IPS-11a (cell line): ENCODE measurements around the gene MICALL1.
"Not testable (repeated sequence)": the region's sequence is repeated elsewhere in the genome, so short reads cannot be mapped to it uniquely, and the experiment has no call there.

Experiments used
- H3K4me3 ChIP-seq: one replicate; pipeline ENCODE4 v1.5.1; 2013; ENCODE audit warnings: low read depth, low read length, control low read depth

MICALL1 gene

DNA sequence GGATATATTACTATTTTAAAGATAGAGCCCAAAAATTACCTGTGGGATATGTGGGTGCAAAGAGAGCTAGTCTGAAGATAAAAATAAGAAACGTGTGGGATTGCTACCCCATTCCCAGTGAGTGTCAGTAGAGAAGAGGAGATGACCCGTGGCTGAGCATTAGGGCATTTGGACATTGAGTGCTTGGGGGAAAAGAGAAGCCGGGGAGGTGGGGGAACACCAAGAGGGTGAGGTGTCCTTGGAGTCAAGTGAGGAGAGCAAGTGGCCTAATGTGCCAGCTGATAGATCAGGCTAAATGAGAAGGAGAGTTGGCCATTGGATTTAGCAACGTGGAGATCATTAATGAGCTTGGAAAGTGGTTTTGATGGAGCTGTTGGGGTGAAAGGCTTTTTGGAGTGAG, 48.6 kb downstream of the MICALL1 start:
- H3K4me3 ChIP-seq = peak overlapping the region; percentile 8

GRCh38 chr22:37955825-37956397, 49.8 kb downstream of the MICALL1 start:
- not testable (repeated sequence) for H3K4me3 ChIP-seq

DNA sequence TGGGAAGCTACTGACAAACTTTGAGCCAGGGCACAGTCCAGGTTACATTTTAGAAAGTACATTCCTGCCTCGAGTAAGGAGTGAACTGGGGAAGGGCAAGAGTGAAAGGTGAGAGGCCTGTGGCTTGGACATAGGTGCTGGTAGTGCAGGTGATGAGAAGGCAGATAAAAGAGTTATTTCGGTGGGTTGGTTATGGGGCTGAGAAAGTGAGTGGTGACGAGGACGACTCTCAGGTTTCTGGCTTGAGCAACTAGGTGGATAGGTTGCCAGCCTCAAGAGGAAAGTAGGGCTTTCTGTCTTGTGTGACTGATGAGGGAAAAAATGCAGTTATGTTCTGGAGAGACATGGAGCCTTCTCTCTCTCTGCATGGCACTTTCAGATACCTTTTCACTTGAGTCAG, 51.1 kb downstream of the MICALL1 start:
- no peak overlapping the region for H3K4me3 ChIP-seq

GRCh38 chr22:37959231-37959825, 53.2 kb downstream of the MICALL1 start:
- no peak overlapping the region for H3K4me3 ChIP-seq

GRCh38 chr22:37961062-37961461, 55.0 kb downstream of the MICALL1 start:
- H3K4me3 ChIP-seq = no peak overlapping the region

GRCh38 chr22:37965940-37966664, 60.0 kb downstream of the MICALL1 start:
- H3K4me3 ChIP-seq = no peak overlapping the region

GRCh38 chr22:37967147-37967546, 61.0 kb downstream of the MICALL1 start:
- H3K4me3 ChIP-seq = no peak overlapping the region

DNA sequence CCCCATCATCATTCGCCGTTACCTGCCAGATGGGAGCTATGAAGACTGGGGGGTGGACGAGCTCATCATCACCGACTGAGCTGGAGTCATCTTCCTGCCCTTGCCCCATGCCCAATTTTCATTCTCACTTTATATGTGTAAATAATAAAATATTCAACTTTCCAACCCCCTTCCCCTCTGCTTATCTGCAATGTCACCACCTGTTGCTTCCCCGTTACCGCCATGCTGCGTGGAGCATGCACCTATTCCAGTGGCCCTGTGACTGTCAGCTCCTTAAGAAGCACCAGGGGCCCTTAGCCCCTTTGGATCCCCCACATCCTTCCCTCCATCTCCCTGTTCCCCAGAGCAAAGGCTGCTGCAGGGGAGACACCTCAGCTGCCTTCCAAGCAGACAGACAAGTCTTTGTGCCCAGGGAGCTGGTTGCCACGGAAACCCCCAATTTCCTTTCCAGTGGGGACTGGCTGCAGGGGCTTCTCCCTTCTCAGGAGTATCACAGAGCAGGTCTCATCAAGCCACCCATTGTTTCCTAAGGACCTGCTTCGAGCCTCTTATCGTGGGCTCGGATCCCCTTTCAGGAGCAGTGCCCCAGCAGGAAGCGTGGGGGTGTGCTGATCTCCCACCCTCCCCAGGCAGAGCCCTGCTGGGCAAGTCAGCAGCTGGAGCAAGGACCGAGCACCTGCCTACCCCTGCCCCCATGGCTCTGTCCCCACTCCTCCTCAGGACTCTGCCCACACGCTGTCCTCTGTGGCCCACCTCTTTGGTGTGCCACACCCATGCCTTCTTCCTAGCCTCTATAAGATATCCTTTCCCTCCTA, 61.7 kb downstream of the MICALL1 start:
- H3K4me3 ChIP-seq = no peak overlapping the region

DNA sequence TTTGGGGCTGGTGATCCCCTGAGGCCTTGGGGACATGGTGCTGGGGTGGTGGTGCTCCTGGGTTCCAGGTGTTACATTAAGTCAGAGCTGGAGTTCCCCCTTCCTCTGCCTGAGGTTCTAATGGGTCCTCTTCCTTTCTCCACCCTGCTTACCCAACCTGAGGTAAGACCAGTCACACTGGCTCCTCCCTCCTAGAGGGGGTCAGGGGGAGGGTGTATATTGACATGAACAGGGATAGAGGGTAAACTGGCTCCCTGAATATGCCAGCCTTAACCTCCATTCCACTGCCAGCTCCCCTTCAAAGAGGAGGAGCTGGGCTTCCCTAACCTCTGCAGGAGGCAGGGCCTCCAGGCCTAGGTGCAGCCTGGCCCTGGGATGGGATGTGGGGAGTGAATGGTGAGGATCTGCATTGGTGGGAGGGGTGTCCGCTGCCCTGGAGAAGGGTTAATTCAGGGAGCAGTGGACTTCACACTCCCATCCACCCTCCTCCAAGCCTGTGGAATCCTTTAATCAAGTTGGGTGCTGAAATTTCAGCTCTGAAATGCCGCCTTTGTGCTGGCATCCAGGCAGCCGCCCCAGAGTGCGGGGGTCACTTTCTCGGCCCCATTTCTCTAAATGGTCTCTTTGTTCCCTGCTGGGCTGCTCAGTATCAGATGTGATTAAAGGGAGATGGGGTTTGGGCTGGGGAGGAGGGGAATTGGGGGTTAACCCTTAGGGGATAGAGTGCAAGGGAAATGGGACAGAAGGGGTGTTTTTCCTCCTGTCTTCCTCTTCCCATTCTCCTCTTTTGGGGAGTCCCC, 62.6 kb downstream of the MICALL1 start:
- no peak overlapping the region for H3K4me3 ChIP-seq

GRCh38 chr22:37970864-37971263, 64.8 kb downstream of the MICALL1 start:
- no peak overlapping the region for H3K4me3 ChIP-seq

DNA sequence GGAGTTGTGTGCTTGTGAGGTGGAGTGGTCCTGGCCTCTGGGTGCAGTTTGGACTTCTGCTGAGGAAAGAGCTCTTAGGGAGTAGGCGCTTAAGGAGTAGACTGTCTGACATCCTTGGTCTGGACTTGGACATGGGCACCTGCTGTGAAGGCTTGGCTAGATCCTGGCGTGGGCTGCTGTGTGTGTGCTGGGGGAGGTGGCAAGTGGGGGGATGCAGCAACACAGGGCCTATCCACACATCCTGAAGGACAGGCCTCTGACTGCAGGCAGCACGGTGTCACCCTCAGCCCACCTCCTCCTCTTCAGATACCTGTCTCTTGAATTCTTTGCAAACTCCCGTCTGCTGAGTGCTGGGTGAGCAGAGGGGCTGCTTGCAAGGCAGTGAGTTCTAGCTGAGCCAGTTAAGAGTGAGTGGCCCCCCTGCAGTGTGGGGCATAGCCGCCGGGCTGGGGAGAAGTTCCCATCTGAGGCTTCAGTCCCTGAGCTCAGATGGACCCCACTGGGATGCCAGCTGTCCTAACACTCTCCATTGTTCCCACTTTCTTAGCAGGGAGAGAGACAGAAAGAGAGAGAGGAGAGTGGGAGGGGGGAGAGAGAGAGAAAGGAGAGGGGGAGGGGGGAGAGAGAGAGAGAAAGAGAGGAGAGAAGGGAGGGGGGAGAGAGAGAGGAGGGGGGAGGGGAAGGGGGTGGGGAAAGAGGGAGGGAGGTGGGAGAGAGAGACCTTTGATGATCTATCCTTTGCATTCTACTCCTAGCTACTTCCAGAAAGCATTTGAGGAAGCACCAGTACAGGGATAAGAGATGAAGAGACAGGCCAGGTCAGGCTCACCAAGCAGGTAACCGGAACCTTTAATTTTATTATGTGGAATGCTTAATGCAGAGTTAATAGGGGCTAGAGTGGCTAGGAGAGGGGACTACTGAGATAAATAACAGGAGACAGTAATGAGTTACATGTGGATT, 65.7 kb downstream of the MICALL1 start:
- H3K4me3 ChIP-seq = no peak overlapping the region

DNA sequence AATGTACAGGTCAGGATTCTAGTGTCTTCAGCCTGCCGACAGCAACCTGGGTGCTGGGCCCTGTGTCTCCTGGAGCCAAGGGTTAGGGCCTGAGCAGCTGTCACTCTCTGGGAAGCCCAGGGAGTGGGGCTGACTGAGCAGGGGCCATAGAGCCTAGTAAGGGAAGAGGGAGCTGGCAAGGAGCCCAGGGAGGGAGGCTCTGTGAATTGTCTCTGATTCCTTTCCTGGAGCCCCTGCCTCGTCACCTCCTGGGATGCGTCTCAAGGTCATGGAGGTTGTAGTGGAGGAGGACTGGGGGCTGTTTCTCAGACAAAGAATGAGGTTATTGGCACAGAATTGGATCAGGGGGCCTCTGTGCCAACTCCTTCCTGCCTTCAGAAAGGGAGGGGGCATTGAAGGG, 66.4 kb downstream of the MICALL1 start:
- no peak overlapping the region for H3K4me3 ChIP-seq

- no peak overlapping the region for H3K4me3 ChIP-seq
Measured at GRCh38 chr22:37973271-37974170, 67.4 kb downstream of the MICALL1 start.

DNA sequence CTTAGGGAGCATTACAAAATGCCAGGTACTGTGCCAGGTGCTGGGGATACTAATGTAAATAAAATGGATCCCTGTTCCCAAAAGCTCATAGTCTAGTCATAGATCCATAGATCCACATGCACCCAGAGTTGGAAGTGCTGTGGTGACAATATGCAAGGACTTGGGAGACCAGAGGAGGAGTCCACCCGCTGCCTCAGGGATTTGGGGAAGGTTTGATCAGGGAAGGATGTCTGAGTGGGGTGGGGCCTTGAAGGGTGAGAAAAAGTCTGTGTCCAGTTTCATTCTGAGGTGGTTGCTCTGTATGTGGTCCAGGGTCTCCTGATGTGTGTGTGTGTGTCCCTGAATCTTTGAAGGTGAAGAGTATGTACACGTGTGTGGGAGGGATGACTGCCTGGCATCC, 69.1 kb downstream of the MICALL1 start:
- H3K4me3 ChIP-seq = no peak overlapping the region

GRCh38 chr22:37976022-37976421, 69.9 kb downstream of the MICALL1 start:
- H3K4me3 ChIP-seq = not testable (repeated sequence)

DNA sequence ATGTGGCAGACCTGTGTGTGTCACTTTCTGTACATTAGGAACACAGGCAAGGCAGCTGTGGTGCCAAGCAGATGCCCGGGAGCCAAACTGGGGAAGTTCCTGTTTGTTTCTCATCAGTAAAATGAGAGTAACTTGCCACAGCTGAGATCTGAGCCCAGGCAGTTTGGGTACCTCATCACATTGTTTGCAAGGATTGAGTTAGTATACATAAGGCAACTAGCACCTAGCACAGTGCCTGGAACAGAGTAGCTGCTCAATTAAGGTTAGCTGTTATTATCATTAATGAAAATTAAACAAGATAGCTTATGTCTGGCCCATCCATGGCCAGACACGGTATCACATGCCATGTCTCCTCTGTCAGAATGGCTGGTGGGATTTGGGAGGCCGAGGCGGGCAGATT, 70.5 kb downstream of the MICALL1 start:
- no peak overlapping the region for H3K4me3 ChIP-seq

- no peak overlapping the region for H3K4me3 ChIP-seq
Measured at GRCh38 chr22:37979782-37980181, 73.7 kb downstream of the MICALL1 start.

DNA sequence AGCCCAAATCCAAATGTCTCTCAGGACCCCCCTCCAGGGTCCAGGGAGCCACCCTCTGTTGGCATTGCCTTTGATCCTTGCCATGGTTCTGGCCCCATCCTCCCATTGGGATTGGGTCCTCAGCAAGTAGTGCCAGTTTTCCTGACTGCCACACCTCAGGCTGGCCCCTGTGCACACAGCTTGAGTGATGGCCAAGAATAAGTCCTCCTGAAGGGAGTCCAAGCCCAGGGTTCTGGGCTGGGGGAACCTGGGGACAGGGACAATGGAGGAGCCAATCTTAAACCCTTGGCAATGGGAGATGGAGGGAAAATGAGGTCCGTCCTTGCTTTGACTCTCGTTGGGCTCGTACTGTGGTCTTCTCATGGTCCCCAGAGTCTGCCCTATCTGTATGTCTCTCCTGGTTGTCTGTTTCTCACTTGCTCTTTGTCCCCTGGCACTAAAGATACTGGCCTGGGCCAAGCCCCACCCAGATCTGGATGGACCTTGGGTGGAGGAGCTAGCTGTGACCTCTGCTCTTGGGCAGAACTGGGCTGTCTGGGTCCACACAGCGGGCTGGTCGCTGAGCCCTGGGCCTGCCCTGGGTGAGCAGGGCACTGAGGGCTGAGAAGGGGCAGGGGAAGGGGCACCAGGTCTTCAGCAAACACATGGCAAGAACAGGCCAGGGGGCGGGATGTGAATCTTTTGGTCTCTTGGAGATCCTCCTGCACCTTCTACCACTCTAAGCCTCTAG, 75.3 kb downstream of the MICALL1 start:
- H3K4me3 ChIP-seq = no peak overlapping the region
